ENCODE results near the gene DCLK3.

Gene DCLK3

GRCh38 chr3:36704280-36704679, 60.1 kb downstream of the DCLK3 start:
- no peak overlapping the region for H3K27ac ChIP-seq
- no peaks in the 10 kb centered on the region for H3K9me3 ChIP-seq (replicated peaks in 1 of 11)
- no peak overlapping the region for H3K9ac ChIP-seq
- no peaks in the 10 kb centered on the region for H3K27me3 ChIP-seq
- H3K36me3 ChIP-seq, result no peaks in the 10 kb centered on the region
- no peak overlapping the region for H3K4me3 ChIP-seq
- no peaks in the 10 kb centered on the region for H4K20me1 ChIP-seq
- TF ChIP-seq Cebpa-rat (IDR thresholded peaks at IDR 0.05), result no peak
- H3K4me2 ChIP-seq, result no peak overlapping the region
- H3K4me1 ChIP-seq, result peaks cover 14 to 24% (median 19%) of the 10 kb centered on the region in 10 experiments

GRCh38 chr3:36701249-36701572, 63.1 kb downstream of the DCLK3 start:
- H3K27me3 ChIP-seq, result no peaks in the 10 kb centered on the region
- no peaks in the 10 kb centered on the region for H4K20me1 ChIP-seq
- no peak overlapping the region for H3K27ac ChIP-seq
- no peaks in the 10 kb centered on the region for H3K4me1 ChIP-seq
- H3K4me3 ChIP-seq, result no peak overlapping the region
- no peaks in the 10 kb centered on the region for H3K36me3 ChIP-seq
- H3K9ac ChIP-seq, result no peak overlapping the region
- no peak overlapping the region for H3K4me2 ChIP-seq
- H3K9me3 ChIP-seq (replicated peaks in 1 of 11), result no peaks in the 10 kb centered on the region
- TF ChIP-seq Cebpa-rat (IDR thresholded peaks at IDR 0.05), result no peak

GRCh38 chr3:36700537-36701248, 63.7 kb downstream of the DCLK3 start:
- Histone ChIP-seq H3K4me3 (no peak overlapping the region), H3K4me2 (no peak overlapping the region), H3K9ac (no peak overlapping the region), H3K9me3 (replicated peaks in 1 of 11) (no peaks in the 10 kb centered on the region), H3K27ac (no peak overlapping the region), H3K27me3 (no peaks in the 10 kb centered on the region), H4K20me1 (no peaks in the 10 kb centered on the region), H3K4me1 (no peaks in the 10 kb centered on the region), H3K36me3 (no peaks in the 10 kb centered on the region)
- no peak for TF ChIP-seq Cebpa-rat (IDR thresholded peaks at IDR 0.05)

- TF ChIP-seq Cebpa-rat (IDR thresholded peaks at IDR 0.05), result no peak
- H3K4me3 ChIP-seq, result no peak overlapping the region
- no peaks in the 10 kb centered on the region for H3K4me1 ChIP-seq
- H3K9me3 ChIP-seq (replicated peaks in 1 of 11), result no peaks in the 10 kb centered on the region
- H4K20me1 ChIP-seq, result no peaks in the 10 kb centered on the region
- no peak overlapping the region for H3K4me2 ChIP-seq
- no peak overlapping the region for H3K27ac ChIP-seq
- H3K27me3 ChIP-seq, result no peaks in the 10 kb centered on the region
- no peaks in the 10 kb centered on the region for H3K36me3 ChIP-seq
- H3K9ac ChIP-seq, result no peak overlapping the region
Measured at GRCh38 chr3:36698314-36698713, 66.0 kb downstream of the DCLK3 start.

GRCh38 chr3:36697229-36698001, 66.9 kb downstream of the DCLK3 start:
- Histone ChIP-seq H3K27me3 (no peaks in the 10 kb centered on the region), H3K9me3 (replicated peaks in 1 of 11) (no peaks in the 10 kb centered on the region), H3K36me3 (no peaks in the 10 kb centered on the region), H3K27ac (no peak overlapping the region), H3K4me2 (no peak overlapping the region), H3K4me1 (no peaks in the 10 kb centered on the region), H3K9ac (no peak overlapping the region), H4K20me1 (no peaks in the 10 kb centered on the region), H3K4me3 (no peak overlapping the region)
- TF ChIP-seq Cebpa-rat (IDR thresholded peaks at IDR 0.05), result no peak

- Histone ChIP-seq H3K36me3 (no peaks in the 10 kb centered on the region), H3K4me1 (no peaks in the 10 kb centered on the region), H3K4me2 (no peak overlapping the region), H3K9me3 (replicated peaks in 1 of 11) (no peaks in the 10 kb centered on the region), H3K4me3 (no peak overlapping the region), H4K20me1 (no peaks in the 10 kb centered on the region), H3K9ac (no peak overlapping the region), H3K27me3 (no peaks in the 10 kb centered on the region), H3K27ac (no peak overlapping the region)
- no peak for TF ChIP-seq Cebpa-rat (IDR thresholded peaks at IDR 0.05)
Measured at GRCh38 chr3:36696799-36697198, 67.6 kb downstream of the DCLK3 start.

- H3K9ac ChIP-seq, result no peak overlapping the region
- no peak overlapping the region for H3K27ac ChIP-seq
- H3K4me1 ChIP-seq, result no peaks in the 10 kb centered on the region
- no peak for TF ChIP-seq Cebpa-rat (IDR thresholded peaks at IDR 0.05)
- H3K4me2 ChIP-seq, result no peak overlapping the region
- H3K36me3 ChIP-seq, result no peaks in the 10 kb centered on the region
- H3K4me3 ChIP-seq, result no peak overlapping the region
- H3K9me3 ChIP-seq (replicated peaks in 1 of 11), result no peaks in the 10 kb centered on the region
- no peaks in the 10 kb centered on the region for H4K20me1 ChIP-seq
- H3K27me3 ChIP-seq, result no peaks in the 10 kb centered on the region
Measured at GRCh38 chr3:36695769-36696137, 68.6 kb downstream of the DCLK3 start.

GRCh38 chr3:36695113-36695768, 69.1 kb downstream of the DCLK3 start:
- no peaks in the 10 kb centered on the region for H4K20me1 ChIP-seq
- no peaks in the 10 kb centered on the region for H3K27me3 ChIP-seq
- H3K9me3 ChIP-seq (replicated peaks in 1 of 11), result no peaks in the 10 kb centered on the region
- no peaks in the 10 kb centered on the region for H3K36me3 ChIP-seq
- H3K4me3 ChIP-seq, result no peak overlapping the region
- H3K9ac ChIP-seq, result no peak overlapping the region
- no peak overlapping the region for H3K27ac ChIP-seq
- H3K4me1 ChIP-seq, result no peaks in the 10 kb centered on the region
- H3K4me2 ChIP-seq, result no peak overlapping the region
- no peak for TF ChIP-seq Cebpa-rat (IDR thresholded peaks at IDR 0.05)

GRCh38 chr3:36693670-36694069, 70.7 kb downstream of the DCLK3 start:
- no peak for TF ChIP-seq Cebpa-rat (IDR thresholded peaks at IDR 0.05)

More at GRCh38 chr3:36693670-36694069, 70.7 kb downstream of the DCLK3 start:
- Histone ChIP-seq H3K27ac (no peak overlapping the region), H3K27me3 (no peaks in the 10 kb centered on the region), H4K20me1 (no peaks in the 10 kb centered on the region), H3K9me3 (replicated peaks in 1 of 11) (no peaks in the 10 kb centered on the region), H3K36me3 (no peaks in the 10 kb centered on the region), H3K4me2 (no peak overlapping the region), H3K4me3 (no peak overlapping the region), H3K4me1 (no peaks in the 10 kb centered on the region), H3K9ac (no peak overlapping the region)
